ENCODE measurements around the gene GJC2. TPM values are rescaled to one million over a fixed set of nuclear protein-coding genes. Genes with fewer than 3 reads are reported as not detected.

GJC2 gene
- total RNA-seq, 1 donor from 2014 or later, result 1.6 TPM

DNA sequence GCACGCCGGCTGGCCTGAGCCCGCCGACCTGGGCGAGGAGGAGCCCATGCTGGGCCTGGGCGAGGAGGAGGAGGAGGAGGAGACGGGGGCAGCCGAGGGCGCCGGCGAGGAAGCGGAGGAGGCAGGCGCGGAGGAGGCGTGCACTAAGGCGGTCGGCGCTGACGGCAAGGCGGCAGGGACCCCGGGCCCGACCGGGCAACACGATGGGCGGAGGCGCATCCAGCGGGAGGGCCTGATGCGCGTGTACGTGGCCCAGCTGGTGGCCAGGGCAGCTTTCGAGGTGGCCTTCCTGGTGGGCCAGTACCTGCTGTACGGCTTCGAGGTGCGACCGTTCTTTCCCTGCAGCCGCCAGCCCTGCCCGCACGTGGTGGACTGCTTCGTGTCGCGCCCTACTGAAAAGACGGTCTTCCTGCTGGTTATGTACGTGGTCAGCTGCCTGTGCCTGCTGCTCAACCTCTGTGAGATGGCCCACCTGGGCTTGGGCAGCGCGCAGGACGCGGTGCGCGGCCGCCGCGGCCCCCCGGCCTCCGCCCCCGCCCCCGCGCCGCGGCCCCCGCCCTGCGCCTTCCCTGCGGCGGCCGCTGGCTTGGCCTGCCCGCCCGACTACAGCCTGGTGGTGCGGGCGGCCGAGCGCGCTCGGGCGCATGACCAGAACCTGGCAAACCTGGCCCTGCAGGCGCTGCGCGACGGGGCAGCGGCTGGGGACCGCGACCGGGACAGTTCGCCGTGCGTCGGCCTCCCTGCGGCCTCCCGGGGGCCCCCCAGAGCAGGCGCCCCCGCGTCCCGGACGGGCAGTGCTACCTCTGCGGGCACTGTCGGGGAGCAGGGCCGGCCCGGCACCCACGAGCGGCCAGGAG, 8.6 kb downstream of the GJC2 start:
- no peaks in the 10 kb centered on the region for H3K36me3 Mint-ChIP-seq (ENCODE audit: unreplicated experiment)
- peaks cover 2% of the 10 kb centered on the region for H3K4me1 Mint-ChIP-seq (ENCODE audit: unreplicated experiment)
- no peak for TF ChIP-seq CTCF (IDR thresholded peaks at IDR 0.05)
- H3K27ac Mint-ChIP-seq (ENCODE audit: unreplicated experiment), result no peak overlapping the region
- H3K9me3 Mint-ChIP-seq (ENCODE audit: unreplicated experiment), result no peaks in the 10 kb centered on the region
- no peak overlapping the region for H3K4me3 Mint-ChIP-seq (ENCODE audit: unreplicated experiment)
- H3K27me3 Mint-ChIP-seq (ENCODE audit: unreplicated experiment), result no peaks in the 10 kb centered on the region
- DNase-seq (ENCODE audit: extremely low spot score, unreplicated experiment), result no peak

DNA sequence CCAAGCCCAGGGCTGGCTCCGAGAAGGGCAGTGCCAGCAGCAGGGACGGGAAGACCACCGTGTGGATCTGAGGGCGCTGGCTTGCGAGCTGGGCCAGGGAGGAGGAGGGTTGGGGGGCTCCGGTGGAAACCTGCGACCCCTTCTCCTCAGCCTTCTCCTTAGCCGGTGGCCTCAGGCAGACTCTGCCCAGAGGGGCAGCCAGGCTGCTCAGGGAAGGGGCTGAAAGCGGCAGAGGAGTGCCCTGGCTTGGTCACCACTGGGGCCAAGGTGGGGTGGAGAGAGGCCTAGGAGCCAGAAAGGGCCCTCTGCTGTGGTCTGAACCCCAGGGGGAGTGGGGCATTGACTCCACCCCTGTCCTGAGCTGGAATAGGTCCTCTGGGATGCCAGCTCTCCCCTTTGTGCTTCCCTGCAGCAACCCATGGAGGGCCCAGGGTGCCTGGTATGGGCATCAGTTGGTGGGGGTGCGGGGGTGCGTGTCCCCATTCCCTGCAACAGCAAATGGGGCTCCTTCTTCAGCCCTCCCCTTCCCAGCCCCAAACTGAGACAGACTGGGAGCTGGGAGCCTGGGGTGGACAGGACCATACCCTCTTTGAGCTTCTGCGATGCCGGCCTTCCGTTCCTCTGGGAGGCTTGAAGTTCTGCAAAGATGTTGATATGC, 9.4 kb downstream of the GJC2 start:
- H3K9me3 Mint-ChIP-seq (ENCODE audit: unreplicated experiment), result no peaks in the 10 kb centered on the region
- DNase-seq (ENCODE audit: extremely low spot score, unreplicated experiment), result no peak
- H3K4me1 Mint-ChIP-seq (ENCODE audit: unreplicated experiment), result peaks cover 2% of the 10 kb centered on the region
- H3K4me3 Mint-ChIP-seq (ENCODE audit: unreplicated experiment), result no peak overlapping the region
- H3K27me3 Mint-ChIP-seq (ENCODE audit: unreplicated experiment), result no peaks in the 10 kb centered on the region
- TF ChIP-seq CTCF (IDR thresholded peaks at IDR 0.05), result no peak
- H3K36me3 Mint-ChIP-seq (ENCODE audit: unreplicated experiment), result no peaks in the 10 kb centered on the region
- H3K27ac Mint-ChIP-seq (ENCODE audit: unreplicated experiment), result no peak overlapping the region

GRCh38 chr1:228160201-228160761, 10.6 kb downstream of the GJC2 start:
- no peak overlapping the region for H3K27ac Mint-ChIP-seq (ENCODE audit: unreplicated experiment)
- H3K4me1 Mint-ChIP-seq (ENCODE audit: unreplicated experiment), result peaks cover 10% of the 10 kb centered on the region
- no peak for TF ChIP-seq CTCF (IDR thresholded peaks at IDR 0.05)
- no peaks in the 10 kb centered on the region for H3K27me3 Mint-ChIP-seq (ENCODE audit: unreplicated experiment)
- no peaks in the 10 kb centered on the region for H3K9me3 Mint-ChIP-seq (ENCODE audit: unreplicated experiment)
- H3K4me3 Mint-ChIP-seq (ENCODE audit: unreplicated experiment), result no peak overlapping the region
- DNase-seq (ENCODE audit: extremely low spot score, unreplicated experiment), result no peak
- H3K36me3 Mint-ChIP-seq (ENCODE audit: unreplicated experiment), result no peaks in the 10 kb centered on the region

GRCh38 chr1:228161362-228161761, 11.6 kb downstream of the GJC2 start:
- H3K36me3 Mint-ChIP-seq (ENCODE audit: unreplicated experiment), result no peaks in the 10 kb centered on the region
- no peak overlapping the region for H3K27ac Mint-ChIP-seq (ENCODE audit: unreplicated experiment)
- H3K4me3 Mint-ChIP-seq (ENCODE audit: unreplicated experiment), result no peak overlapping the region
- H3K27me3 Mint-ChIP-seq (ENCODE audit: unreplicated experiment), result no peaks in the 10 kb centered on the region
- TF ChIP-seq CTCF (IDR thresholded peaks at IDR 0.05), result no peak
- H3K9me3 Mint-ChIP-seq (ENCODE audit: unreplicated experiment), result no peaks in the 10 kb centered on the region
- no peak for DNase-seq (ENCODE audit: extremely low spot score, unreplicated experiment)
- peaks cover 9% of the 10 kb centered on the region for H3K4me1 Mint-ChIP-seq (ENCODE audit: unreplicated experiment)

GRCh38 chr1:228161866-228162265, 12.1 kb downstream of the GJC2 start:
- Mint-ChIP-seq H3K27me3 (ENCODE audit: unreplicated experiment) (no peaks in the 10 kb centered on the region), H3K9me3 (ENCODE audit: unreplicated experiment) (no peaks in the 10 kb centered on the region), H3K4me1 (ENCODE audit: unreplicated experiment) (peaks cover 13% of the 10 kb centered on the region), H3K36me3 (ENCODE audit: unreplicated experiment) (no peaks in the 10 kb centered on the region), H3K4me3 (ENCODE audit: unreplicated experiment) (no peak overlapping the region), H3K27ac (ENCODE audit: unreplicated experiment) (no peak overlapping the region)
- TF ChIP-seq CTCF (IDR thresholded peaks at IDR 0.05), result no peak
- DNase-seq (ENCODE audit: extremely low spot score, unreplicated experiment), result no peak
